K562 (cell line): ENCODE data around the gene IL17REL. TPM values are rescaled to one million over a fixed set of nuclear protein-coding genes. Genes with fewer than 3 reads are reported as not detected.

Experiments
- ETV5 ChIP-seq: sonication (generic); formaldehyde crosslinking; IDR thresholded peaks from 2 replicates; pipeline ENCODE4 v1.4.0; 2020; ENCODE audit warnings: low read depth, mild to moderate bottlenecking, missing genetic modification reagents
- HIVEP1 ChIP-seq: fragments of 250-450 bp; sonication (Bioruptor Pico); IDR thresholded peaks from 2 replicates; pipeline ENCODE4 v1.4.0; 2020; ENCODE audit warnings: mild to moderate bottlenecking
- HNRNPLL ChIP-seq: fragments of 200-400 bp; formaldehyde crosslinking; IDR thresholded peaks from 2 replicates; pipeline ENCODE4 v1.6.1; 2017; ENCODE audit warnings: low read length, low read depth, mild to moderate bottlenecking; ENCODE audit not compliant: poor library complexity, severe bottlenecking
- KLF16 ChIP-seq: IDR thresholded peaks from 2 replicates; pipeline ENCODE4 v1.6.1; 2016; ENCODE audit warnings: antibody characterized with exemption
- POLR2B ChIP-seq: fragments of 450-650 bp; IDR thresholded peaks from 2 replicates; pipeline ENCODE4 v1.6.1; 2018; ENCODE audit warnings: low read depth; ENCODE audit not compliant: partially characterized antibody
- SAFB ChIP-seq: fragments of 200-400 bp; formaldehyde crosslinking; IDR thresholded peaks from 2 replicates; pipeline ENCODE4 v1.6.1; 2017; ENCODE audit warnings: low read depth, low read length, borderline replicate concordance
- SRSF7 ChIP-seq: fragments of 200-400 bp; formaldehyde crosslinking; optimal IDR thresholded peaks from 2 replicates; pipeline ENCODE3; 2017; ENCODE audit warnings: mild to moderate bottlenecking, low read depth, low read length
- UBTF ChIP-seq, 2 experiments: IDR thresholded peaks; 2 replicates each; pipeline ENCODE4 v1.6.1; 2012; ENCODE audit warnings: improper control_type of control experiment in 2 of 2, low read depth in 2 of 2, low read length in 2 of 2, borderline replicate concordance in 1 of 2
- ZNF143 ChIP-seq: sonication (generic); formaldehyde crosslinking; IDR thresholded peaks from 2 replicates; pipeline ENCODE4 v1.9.0; 2022; ENCODE audit warnings: mild to moderate bottlenecking, missing genetic modification reagents
- ZNF707 ChIP-seq: fragments of 250-450 bp; sonication (Bioruptor Pico); conservative IDR thresholded peaks from 2 replicates; pipeline ENCODE4 v1.8.0; 2022; ENCODE audit warnings: inconsistent platforms, mild to moderate bottlenecking, moderate library complexity
- polyA plus RNA-seq, 8 experiments: library from polyadenylated mRNA; depleted of rRNA in 4 of 8; stranded (reverse) in 5 of 8; unstranded in 3 of 8; fragments of >200 nt; fragmentation: Nextera tagmentation in 2 of 8; fragmentation: Illumina TruSeq in 1 of 8; extraction: Ambion mirVana in 2 of 8; extraction: Trizol in 1 of 8; gene quantifications; 2 replicates each; pipeline versions ENCODE4 v1.2.1 to v1.2.3, GENCODE V29; 2011 to 2014; ENCODE audit warnings: inconsistent platforms in 1 of 8, missing spikeins in 1 of 8
- total RNA-seq, 7 experiments: library from RNA; depleted of rRNA in 6 of 7; stranded (reverse); fragments of >200 nt in 6 of 7; fragmentation: Illumina TruSeq in 2 of 7; extraction: Trizol in 2 of 7; gene quantifications; 2 replicates each; pipeline versions ENCODE4 v1.2.1 to v1.2.3, GENCODE V29; 2011 to 2021; ENCODE audit warnings: low replicate concordance in 1 of 7
- TF ChIP-seq, protein P1 (sequence below), 2 experiments: fragments of 450-650 bp in 1 of 2; sonication (generic) in 1 of 2; formaldehyde crosslinking; conservative IDR thresholded peaks; 2 replicates each; pipeline versions ENCODE4 v1.4.0 to v1.8.1; 2020 to 2022; ENCODE audit warnings: mild to moderate bottlenecking in 1 of 2, missing genetic modification reagents in 1 of 2

The IL17REL gene
- total and polyA plus RNA-seq, 9 of the 15 experiments (the other 6 are each of a cell fraction or from before 2014, with no cell fraction given) = 0.05 to 0.42 (median 0.11) TPM; not detected in 4

GRCh38 chr22:50009765-50010675 lies 2.5 kb downstream of the IL17REL start (continued):
- TF ChIP-seq HNRNPLL (no peak), HIVEP1 (CRISPR knock-in tag) (no peak), KLF16 (no peak), SAFB (no peak), ETV5 (no peak), UBTF (IDR thresholded peaks at IDR 0.05; ENCODE audit: borderline replicate concordance in 1 of 2, low read depth in 2 of 2, low read length in 2 of 2) (no peak), ZNF143 (CRISPR knock-in tag) (no peak), POLR2B (no peak), ZNF707 (CRISPR knock-in tag) (no peak), SRSF7 (no peak)
- TF ChIP-seq, protein P1, sequence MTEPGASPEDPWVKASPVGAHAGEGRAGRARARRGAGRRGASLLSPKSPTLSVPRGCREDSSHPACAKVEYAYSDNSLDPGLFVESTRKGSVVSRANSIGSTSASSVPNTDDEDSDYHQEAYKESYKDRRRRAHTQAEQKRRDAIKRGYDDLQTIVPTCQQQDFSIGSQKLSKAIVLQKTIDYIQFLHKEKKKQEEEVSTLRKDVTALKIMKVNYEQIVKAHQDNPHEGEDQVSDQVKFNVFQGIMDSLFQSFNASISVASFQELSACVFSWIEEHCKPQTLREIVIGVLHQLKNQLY (CRISPR knock-in tag; conservative IDR thresholded peaks at IDR 0.05) = no peak
